ENCODE results near the gene FANCL. TPM values are rescaled to one million over a fixed set of nuclear protein-coding genes. Genes with fewer than 3 reads are reported as not detected.

FANCL gene
- total RNA-seq, 3 donors from 2014 or later: 10.9 to 48.4 (median 38.0) TPM

DNA sequence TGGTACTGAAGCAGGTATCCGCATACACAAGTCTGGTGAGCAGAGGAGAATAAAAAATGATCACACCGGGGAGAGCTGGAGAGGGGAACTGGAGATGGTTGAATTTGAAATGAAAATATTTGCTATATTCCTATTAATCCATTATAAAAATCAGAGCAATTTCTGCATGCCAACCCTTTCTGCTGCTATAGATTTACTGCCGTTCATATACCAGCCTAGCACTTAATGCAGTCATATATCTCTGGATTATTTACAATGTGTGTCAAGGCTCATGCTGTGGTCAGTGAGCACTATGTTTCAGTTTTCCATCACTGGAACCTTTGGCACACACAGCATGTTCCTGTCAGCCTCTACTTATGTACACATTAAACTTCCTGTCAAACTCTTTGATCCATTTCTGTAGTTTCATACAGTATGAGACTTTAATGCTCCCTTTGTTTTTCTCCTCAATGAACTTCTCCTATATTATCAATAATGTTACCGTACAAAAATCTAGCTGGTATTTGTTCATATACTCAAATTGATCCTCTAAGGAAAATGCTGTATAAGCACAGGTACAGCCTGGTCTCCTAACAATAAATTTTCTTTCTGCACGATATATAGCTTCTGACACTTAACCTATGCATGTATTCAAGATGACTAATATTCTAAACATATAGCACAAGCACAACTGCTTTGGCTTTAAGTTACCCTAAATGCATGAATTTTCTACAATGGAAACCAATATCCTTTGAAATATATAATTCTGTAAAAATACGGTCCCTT is 36.7 kb downstream of the FANCL start:
- no peak for DNase-seq (ENCODE audit: low spot score in 2 of 2)
- intact Hi-C loops (cut with DNase I; ENCODE audit: low total_unique reads): no loop called here
- H3K27ac ChIP-seq: no peak overlapping the region
- H3K9me3 ChIP-seq: no peaks in the 10 kb centered on the region
- no peak overlapping the region for H3K4me3 ChIP-seq
- TF ChIP-seq POLR2AphosphoS5 (IDR thresholded peaks at IDR 0.05) (no peak), POLR2A (IDR thresholded peaks at IDR 0.05) (no peak)
- TF ChIP-seq, protein P1, sequence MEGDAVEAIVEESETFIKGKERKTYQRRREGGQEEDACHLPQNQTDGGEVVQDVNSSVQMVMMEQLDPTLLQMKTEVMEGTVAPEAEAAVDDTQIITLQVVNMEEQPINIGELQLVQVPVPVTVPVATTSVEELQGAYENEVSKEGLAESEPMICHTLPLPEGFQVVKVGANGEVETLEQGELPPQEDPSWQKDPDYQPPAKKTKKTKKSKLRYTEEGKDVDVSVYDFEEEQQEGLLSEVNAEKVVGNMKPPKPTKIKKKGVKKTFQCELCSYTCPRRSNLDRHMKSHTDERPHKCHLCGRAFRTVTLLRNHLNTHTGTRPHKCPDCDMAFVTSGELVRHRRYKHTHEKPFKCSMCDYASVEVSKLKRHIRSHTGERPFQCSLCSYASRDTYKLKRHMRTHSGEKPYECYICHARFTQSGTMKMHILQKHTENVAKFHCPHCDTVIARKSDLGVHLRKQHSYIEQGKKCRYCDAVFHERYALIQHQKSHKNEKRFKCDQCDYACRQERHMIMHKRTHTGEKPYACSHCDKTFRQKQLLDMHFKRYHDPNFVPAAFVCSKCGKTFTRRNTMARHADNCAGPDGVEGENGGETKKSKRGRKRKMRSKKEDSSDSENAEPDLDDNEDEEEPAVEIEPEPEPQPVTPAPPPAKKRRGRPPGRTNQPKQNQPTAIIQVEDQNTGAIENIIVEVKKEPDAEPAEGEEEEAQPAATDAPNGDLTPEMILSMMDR (IDR thresholded peaks at IDR 0.05): no peak
- H3K36me3 ChIP-seq: no peaks in the 10 kb centered on the region
- no peaks in the 10 kb centered on the region for H3K4me1 ChIP-seq
- no peaks in the 10 kb centered on the region for H3K27me3 ChIP-seq

DNA sequence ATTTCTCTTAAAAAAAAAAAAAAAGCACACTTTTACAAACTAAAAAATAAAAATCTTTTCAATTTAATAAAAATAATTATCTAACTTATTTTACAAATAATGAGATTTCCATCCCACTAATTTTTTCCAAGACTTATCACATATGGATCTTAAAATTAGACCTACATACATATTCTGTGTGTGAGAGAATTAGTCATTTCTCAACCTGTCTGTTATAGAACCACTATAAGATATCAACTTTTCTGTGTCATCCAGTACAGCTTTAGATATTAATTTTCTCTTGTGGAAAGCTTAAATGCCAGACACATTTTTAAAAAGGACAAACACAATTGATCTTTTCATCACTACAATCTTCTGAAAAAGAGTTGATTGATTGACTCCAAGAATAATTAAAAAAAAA is 38.1 kb downstream of the FANCL start:
- no peak for DNase-seq (ENCODE audit: low spot score in 2 of 2)
- H3K4me3 ChIP-seq: no peak overlapping the region
- no peaks in the 10 kb centered on the region for H3K4me1 ChIP-seq
- TF ChIP-seq POLR2AphosphoS5 (IDR thresholded peaks at IDR 0.05) (no peak), POLR2A (IDR thresholded peaks at IDR 0.05) (no peak)
- TF ChIP-seq, protein P1 (IDR thresholded peaks at IDR 0.05): no peak
- no peak overlapping the region for H3K27ac ChIP-seq
- H3K9me3 ChIP-seq: no peaks in the 10 kb centered on the region
- intact Hi-C loops (cut with DNase I; ENCODE audit: low total_unique reads): no loop called here
- H3K27me3 ChIP-seq: no peaks in the 10 kb centered on the region
- H3K36me3 ChIP-seq: no peaks in the 10 kb centered on the region

DNA sequence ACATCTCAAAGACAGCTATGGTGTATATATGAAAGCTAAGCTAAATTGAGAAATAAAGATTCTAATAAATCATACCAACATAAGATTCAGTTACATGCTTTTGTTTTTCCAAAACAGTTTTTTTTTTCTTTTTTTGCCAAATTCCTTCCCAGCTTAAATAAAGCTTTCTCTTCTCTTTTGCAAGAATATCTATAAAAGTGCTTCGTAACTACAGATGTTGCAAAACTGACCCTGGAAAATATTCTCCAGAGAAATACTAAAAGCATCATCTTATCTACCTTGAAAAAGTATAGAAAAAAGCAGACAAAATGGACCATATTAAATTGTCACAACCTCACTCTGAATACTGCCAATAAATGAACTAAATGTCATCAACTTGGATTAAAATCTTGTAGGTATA is 38.7 kb downstream of the FANCL start:
- Histone ChIP-seq H3K27me3 (no peaks in the 10 kb centered on the region), H3K27ac (no peak overlapping the region), H3K9me3 (no peaks in the 10 kb centered on the region), H3K4me1 (no peaks in the 10 kb centered on the region), H3K4me3 (no peak overlapping the region), H3K36me3 (no peaks in the 10 kb centered on the region)
- intact Hi-C loops (cut with DNase I; ENCODE audit: low total_unique reads): no loop called here
- no peak for DNase-seq (ENCODE audit: low spot score in 2 of 2)
- no peak for TF ChIP-seq POLR2A (IDR thresholded peaks at IDR 0.05)
- TF ChIP-seq POLR2AphosphoS5 (IDR thresholded peaks at IDR 0.05): no peak
- TF ChIP-seq, protein P1 (IDR thresholded peaks at IDR 0.05): no peak

DNA sequence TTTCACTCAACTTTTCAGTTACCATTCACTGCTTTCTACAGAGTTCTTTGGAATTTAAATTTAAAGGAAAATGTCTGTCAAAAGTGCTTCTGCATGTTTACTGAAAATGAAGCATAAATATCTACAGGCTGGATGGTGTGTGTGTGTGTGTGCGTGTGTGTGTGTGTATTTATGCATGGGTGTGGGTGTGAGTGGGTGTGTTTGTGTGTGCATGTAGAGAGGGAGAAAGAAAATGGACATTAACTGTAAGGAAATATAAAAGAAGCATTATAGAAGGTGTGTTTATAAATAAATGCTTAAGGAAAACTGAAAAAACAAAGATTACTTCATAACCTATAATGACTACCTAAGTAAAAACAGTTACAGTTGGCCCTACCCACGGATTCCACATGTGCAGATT is 43.2 kb downstream of the FANCL start:
- H3K27ac ChIP-seq: no peak overlapping the region
- H3K4me1 ChIP-seq: no peaks in the 10 kb centered on the region
- no peak for DNase-seq (ENCODE audit: low spot score in 2 of 2)
- H3K9me3 ChIP-seq: no peaks in the 10 kb centered on the region
- TF ChIP-seq POLR2AphosphoS5 (IDR thresholded peaks at IDR 0.05): no peak
- TF ChIP-seq POLR2A (IDR thresholded peaks at IDR 0.05): no peak
- TF ChIP-seq, protein P1 (IDR thresholded peaks at IDR 0.05): no peak
- H3K36me3 ChIP-seq: no peaks in the 10 kb centered on the region
- H3K4me3 ChIP-seq: no peak overlapping the region
- no peaks in the 10 kb centered on the region for H3K27me3 ChIP-seq
- intact Hi-C loops (cut with DNase I; ENCODE audit: low total_unique reads): no loop called here

DNA sequence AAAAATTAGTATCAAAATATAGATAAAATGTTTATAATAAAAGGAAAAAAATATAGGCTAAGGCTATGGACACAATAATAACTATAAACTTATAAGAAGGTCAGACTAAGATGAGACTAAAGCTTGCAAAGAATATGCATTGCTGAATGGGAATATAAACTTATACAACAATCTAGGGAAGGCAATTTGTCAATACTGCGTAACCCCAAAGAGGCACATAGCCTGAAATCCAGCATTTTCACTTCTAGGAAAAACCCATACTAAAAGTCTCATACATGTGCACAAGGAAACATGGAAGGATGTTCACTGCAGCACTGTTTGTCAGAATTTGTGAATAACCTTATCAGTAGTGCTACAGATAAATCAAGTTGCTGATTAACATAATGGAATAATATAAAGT is 45.5 kb downstream of the FANCL start:
- Histone ChIP-seq H3K4me3 (no peak overlapping the region), H3K9me3 (no peaks in the 10 kb centered on the region), H3K27ac (no peak overlapping the region), H3K4me1 (no peaks in the 10 kb centered on the region), H3K27me3 (no peaks in the 10 kb centered on the region), H3K36me3 (no peaks in the 10 kb centered on the region)
- TF ChIP-seq POLR2AphosphoS5 (IDR thresholded peaks at IDR 0.05): no peak
- TF ChIP-seq POLR2A (IDR thresholded peaks at IDR 0.05): no peak
- TF ChIP-seq, protein P1 (IDR thresholded peaks at IDR 0.05): no peak
- intact Hi-C loops (cut with DNase I; ENCODE audit: low total_unique reads): no loop called here
- DNase-seq (ENCODE audit: low spot score in 2 of 2): no peak
